CD4-positive, alpha-beta T cell (primary cell): ENCODE data around the gene CDV3. TPM values are rescaled to one million over a fixed set of nuclear protein-coding genes. Genes with fewer than 3 reads are reported as not detected.

Experiments used
- ATAC-seq: fragments of 200-7000 bp; cut with Tn5 transposase; one replicate; pipeline ENCODE4 v1.10.0; 2022; ENCODE audit warnings: mild to moderate bottlenecking; ENCODE audit not compliant: poor library complexity
- CTCF ChIA-PET: fragments of 350-600 bp; sonication (Branson Sonifier 250); formaldehyde crosslinking; loops from one replicate; lab custom pipeline; 2021; ENCODE audit warnings: antibody characterized with exemption, inconsistent platforms; lab: Charles Lee
- POLR2A ChIA-PET: fragments of 350-600 bp; sonication (Branson Sonifier 250); formaldehyde crosslinking; loops from one replicate; lab custom pipeline; 2021; ENCODE audit warnings: antibody characterized with exemption, inconsistent platforms; lab: Charles Lee
- DNase-seq, 14 experiments: peaks; one replicate each; pipeline ENCODE4 v3.0.0-alpha.2; 2013 to 2020; ENCODE audit warnings: mixed read lengths in 2 of 14
- H3K27ac ChIP-seq, 2 donors: one replicate each; pipeline versions ENCODE4 v1.5.1 to v1.7.0; 2013; ENCODE audit warnings: low read length in 2 of 2, low read depth in 1 of 2, mild to moderate bottlenecking in 1 of 2
- H3K27me3 ChIP-seq, 2 experiments: 1 replicate in 1 of 2; 2 replicates in 1 of 2; pipeline versions ENCODE4 v1.6.1 to v1.7.0; 2013; ENCODE audit warnings: low read length in 2 of 2, control low read depth in 1 of 2, mild to moderate bottlenecking in 1 of 2, moderate library complexity in 1 of 2; ENCODE audit not compliant: insufficient read depth in 2 of 2, control insufficient read depth in 1 of 2
- H3K36me3 ChIP-seq: one replicate; pipeline ENCODE4 v1.6.1; 2013; ENCODE audit warnings: low read length, control low read depth; ENCODE audit not compliant: insufficient read depth
- H3K4me1 ChIP-seq: one replicate; pipeline ENCODE4 v1.6.1; 2013; ENCODE audit warnings: low read length, control low read depth; ENCODE audit not compliant: insufficient read depth
- H3K4me3 ChIP-seq: one replicate; pipeline ENCODE4 v1.5.1; 2013; ENCODE audit warnings: mild to moderate bottlenecking, low read length, moderate library complexity
- H3K9me3 ChIP-seq, 2 experiments: 1 replicate in 1 of 2; 2 replicates in 1 of 2; pipeline versions ENCODE4 v1.6.1 to v1.7.0; 2013; ENCODE audit warnings: low read length in 2 of 2, mild to moderate bottlenecking in 2 of 2, control low read depth in 1 of 2, moderate library complexity in 1 of 2; ENCODE audit not compliant: control insufficient read depth in 1 of 2, insufficient read depth in 1 of 2
- H3K27ac Mint-ChIP-seq: one replicate; pipeline ENCODE4 v1.8.0; 2020; ENCODE audit warnings: mixed read lengths
- H3K27me3 Mint-ChIP-seq: one replicate; pipeline ENCODE4 v1.8.0; 2021; ENCODE audit warnings: mixed read lengths
- H3K36me3 Mint-ChIP-seq: one replicate; pipeline ENCODE4 v1.8.0; 2021; ENCODE audit warnings: low read depth, mixed read lengths
- H3K4me1 Mint-ChIP-seq: one replicate; pipeline ENCODE4 v1.8.0; 2021; ENCODE audit warnings: low read depth, mixed read lengths
- H3K4me3 Mint-ChIP-seq: one replicate; pipeline ENCODE4 v1.8.0; 2020; ENCODE audit warnings: mild to moderate bottlenecking, mixed read lengths
- H3K9me3 Mint-ChIP-seq: one replicate; pipeline ENCODE4 v1.8.0; 2020; ENCODE audit warnings: mixed read lengths
- intact Hi-C, 2 experiments: fragments of 100-400 bp; cut with DNase I in 1 of 2; cut with micrococcal nuclease in 1 of 2; formaldehyde crosslinking; loops; one replicate each; pipeline versions ENCODE4 v1.15.1 to v1.9.0; 2023 to 2025; cut with DNase I, micrococcal nuclease
- total RNA-seq, 174 experiments: library from RNA in 2 of 174; stranded (reverse) in 2 of 174; gene quantifications; one replicate each; pipeline ENCODE4 v1.2.3 and lab custom pipeline; 2021 to 2026
- TF ChIP-seq, protein P1 (sequence below): fragments of 200-600 bp; IDR thresholded peaks from one replicate; pipeline ENCODE4 v1.8.0; 2022; ENCODE audit warnings: antibody characterized with exemption, mild to moderate bottlenecking

CDV3 gene
- total RNA-seq, 2 experiments from 2014 or later, result 206 to 228 TPM

DNA sequence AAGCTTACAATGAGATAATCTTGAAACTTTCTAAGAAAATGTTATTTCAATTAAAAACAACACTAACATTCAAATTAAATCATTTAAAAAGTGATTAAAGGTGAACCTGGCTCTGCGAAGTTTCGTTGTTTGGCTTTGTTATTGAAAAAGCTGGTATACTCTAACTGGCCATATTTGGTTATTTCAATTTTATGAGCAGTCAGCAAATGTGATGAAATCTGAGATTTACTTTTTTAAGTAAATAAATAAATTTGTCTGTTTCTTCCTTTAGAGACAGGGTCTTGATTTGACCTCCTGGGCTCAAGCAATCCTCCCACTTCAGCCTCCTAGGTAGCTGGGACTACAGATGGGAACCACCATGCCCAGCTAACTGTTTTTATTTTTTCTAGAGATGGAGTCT lies 38.0 kb downstream of the CDV3 start:
- Mint-ChIP-seq H3K9me3 (no peaks in the 10 kb centered on the region), H3K4me3 (no peak overlapping the region), H3K27ac (no peak overlapping the region), H3K27me3 (no peaks in the 10 kb centered on the region), H3K36me3 (peaks cover 85% of the 10 kb centered on the region), H3K4me1 (no peaks in the 10 kb centered on the region)
- DNase-seq (no peak), ATAC-seq (no peak)
- ChIA-PET CTCF (no interaction called here), POLR2A (no interaction called here)
- H3K36me3 ChIP-seq, result peaks cover 67% of the 10 kb centered on the region
- TF ChIP-seq, protein P1, sequence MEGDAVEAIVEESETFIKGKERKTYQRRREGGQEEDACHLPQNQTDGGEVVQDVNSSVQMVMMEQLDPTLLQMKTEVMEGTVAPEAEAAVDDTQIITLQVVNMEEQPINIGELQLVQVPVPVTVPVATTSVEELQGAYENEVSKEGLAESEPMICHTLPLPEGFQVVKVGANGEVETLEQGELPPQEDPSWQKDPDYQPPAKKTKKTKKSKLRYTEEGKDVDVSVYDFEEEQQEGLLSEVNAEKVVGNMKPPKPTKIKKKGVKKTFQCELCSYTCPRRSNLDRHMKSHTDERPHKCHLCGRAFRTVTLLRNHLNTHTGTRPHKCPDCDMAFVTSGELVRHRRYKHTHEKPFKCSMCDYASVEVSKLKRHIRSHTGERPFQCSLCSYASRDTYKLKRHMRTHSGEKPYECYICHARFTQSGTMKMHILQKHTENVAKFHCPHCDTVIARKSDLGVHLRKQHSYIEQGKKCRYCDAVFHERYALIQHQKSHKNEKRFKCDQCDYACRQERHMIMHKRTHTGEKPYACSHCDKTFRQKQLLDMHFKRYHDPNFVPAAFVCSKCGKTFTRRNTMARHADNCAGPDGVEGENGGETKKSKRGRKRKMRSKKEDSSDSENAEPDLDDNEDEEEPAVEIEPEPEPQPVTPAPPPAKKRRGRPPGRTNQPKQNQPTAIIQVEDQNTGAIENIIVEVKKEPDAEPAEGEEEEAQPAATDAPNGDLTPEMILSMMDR, result no peak
- H3K27ac ChIP-seq, result no peak overlapping the region
- no peak overlapping the region for H3K4me3 ChIP-seq
- H3K4me1 ChIP-seq, result no peaks in the 10 kb centered on the region
- H3K27me3 ChIP-seq, result no peaks in the 10 kb centered on the region
- no peaks in the 10 kb centered on the region for H3K9me3 ChIP-seq
- intact Hi-C loops, result no loop called here

DNA sequence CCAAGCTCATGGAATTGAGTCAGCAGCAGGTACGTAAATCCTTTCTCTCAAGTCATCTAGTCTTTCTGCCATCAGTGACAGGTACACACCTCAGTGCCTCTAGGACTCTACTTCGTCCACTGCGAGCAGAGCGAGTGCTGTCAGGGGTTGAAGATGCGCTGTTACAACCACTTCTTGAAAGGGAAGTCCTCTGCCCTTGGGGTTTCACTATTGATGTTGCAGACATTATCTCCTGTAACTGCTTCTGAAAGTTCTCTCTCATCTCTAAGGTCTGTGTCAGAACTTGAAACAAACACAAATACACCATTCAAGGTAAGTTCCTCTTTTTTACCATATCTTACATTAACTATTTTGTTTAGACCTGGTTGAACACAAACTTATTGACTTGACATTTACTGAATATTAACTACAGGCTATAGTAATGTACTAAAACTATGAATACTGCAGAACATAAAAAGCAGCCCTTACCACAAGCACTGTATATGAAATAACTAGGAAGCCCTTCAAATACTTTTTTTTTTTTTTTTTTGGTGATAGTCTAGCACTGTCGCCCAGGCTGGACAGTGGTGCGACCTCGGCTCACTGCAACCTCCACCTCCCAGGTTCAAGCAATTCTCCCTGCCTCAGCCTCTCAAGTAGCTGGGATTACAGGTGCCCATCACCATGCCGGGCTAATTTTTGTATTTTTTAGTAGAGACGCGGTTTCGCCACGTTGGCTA lies 46.7 kb downstream of the CDV3 start:
- H3K9me3 Mint-ChIP-seq, result no peaks in the 10 kb centered on the region
- H3K4me3 Mint-ChIP-seq, result no peak overlapping the region
- Histone ChIP-seq H3K36me3 (peaks cover 78% of the 10 kb centered on the region), H3K4me3 (no peak overlapping the region), H3K9me3 (no peaks in the 10 kb centered on the region), H3K27ac (no peak overlapping the region), H3K4me1 (no peaks in the 10 kb centered on the region), H3K27me3 (no peaks in the 10 kb centered on the region)
- peaks cover 91% of the 10 kb centered on the region for H3K36me3 Mint-ChIP-seq
- ChIA-PET CTCF (interaction anchor here (0.5 kb wide), 1 partner anchor 14 kb away, joined by 3 read pairs; no protein-coding TSS in a partner anchor), POLR2A (no interaction called here)
- no peak for DNase-seq
- intact Hi-C loops, result no loop called here
- H3K27ac Mint-ChIP-seq, result no peak overlapping the region
- H3K27me3 Mint-ChIP-seq, result no peaks in the 10 kb centered on the region
- TF ChIP-seq, protein P1, result no peak
- ATAC-seq, result no peak
- H3K4me1 Mint-ChIP-seq, result no peaks in the 10 kb centered on the region

DNA sequence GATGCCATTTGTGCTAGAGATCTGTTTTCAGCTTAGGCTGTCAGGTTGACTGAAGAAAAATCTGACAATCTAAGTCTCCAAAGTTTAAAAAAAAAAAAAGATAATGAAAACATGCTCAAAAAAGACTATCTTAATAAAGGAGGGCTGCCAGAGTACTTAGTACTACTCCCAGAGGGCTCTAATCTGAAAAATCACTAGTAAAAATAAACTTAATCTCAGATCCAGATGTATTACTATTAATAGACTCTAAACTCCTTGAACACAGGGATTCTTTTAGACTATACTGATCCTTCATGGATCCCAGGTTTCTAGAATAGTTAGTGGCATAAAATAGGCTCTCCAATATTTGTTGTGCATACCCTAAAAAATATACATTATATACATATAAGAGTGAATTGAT lies 54.3 kb downstream of the CDV3 start:
- H3K4me1 ChIP-seq, result no peaks in the 10 kb centered on the region
- Mint-ChIP-seq H3K36me3 (peaks cover 88% of the 10 kb centered on the region), H3K27me3 (no peaks in the 10 kb centered on the region), H3K4me1 (no peaks in the 10 kb centered on the region), H3K9me3 (no peaks in the 10 kb centered on the region), H3K4me3 (no peak overlapping the region), H3K27ac (no peak overlapping the region)
- POLR2A ChIA-PET, result no interaction called here
- TF ChIP-seq, protein P1, result no peak
- CTCF ChIA-PET, result interaction anchor here (0.6 kb wide), 1 partner anchor 9 kb away, joined by 3 read pairs; no protein-coding TSS in a partner anchor
- H3K27me3 ChIP-seq, result no peaks in the 10 kb centered on the region
- ATAC-seq (no peak), DNase-seq (no peak)
- intact Hi-C loops, result no loop called here
- no peak overlapping the region for H3K4me3 ChIP-seq
- H3K27ac ChIP-seq, result no peak overlapping the region
- peaks cover 78% of the 10 kb centered on the region for H3K36me3 ChIP-seq
- no peaks in the 10 kb centered on the region for H3K9me3 ChIP-seq
